HG03565 (cell line): ENCODE results near the gene MYH16.
"Not testable (repeated sequence)": the region's sequence is repeated elsewhere in the genome, so short reads cannot be mapped to it uniquely, and the experiment has no call there.

Experiments
- ATAC-seq: cut with Tn5 transposase; IDR thresholded peaks from one replicate; pipeline ENCODE4 v1.9.1; 2021; ENCODE audit warnings: mild to moderate bottlenecking, moderate library complexity; ENCODE audit not compliant: unreplicated experiment

MYH16 gene

GRCh38 chr7:99301496-99301895 is 28.9 kb downstream of the MYH16 start:
- ATAC-seq: no peak

GRCh38 chr7:99305473-99306260 is 33.0 kb downstream of the MYH16 start:
- ATAC-seq: no peak

GRCh38 chr7:99308461-99309074 is 35.9 kb downstream of the MYH16 start:
- no peak for ATAC-seq

GRCh38 chr7:99309111-99309510 is 36.5 kb downstream of the MYH16 start:
- no peak for ATAC-seq

- ATAC-seq: no peak
Observed at GRCh38 chr7:99310004-99310403, 37.4 kb downstream of the MYH16 start.

- ATAC-seq: no peak
Observed at GRCh38 chr7:99311702-99312101, 39.1 kb downstream of the MYH16 start.

GRCh38 chr7:99312316-99313203 is 39.9 kb downstream of the MYH16 start:
- ATAC-seq: no peak

GRCh38 chr7:99313204-99313573 is 40.5 kb downstream of the MYH16 start:
- no peak for ATAC-seq

- ATAC-seq: no peak
Observed at GRCh38 chr7:99314504-99314903, 41.9 kb downstream of the MYH16 start.

- no peak for ATAC-seq
Observed at GRCh38 chr7:99320371-99320770, 47.7 kb downstream of the MYH16 start.

- ATAC-seq: not testable (repeated sequence)
Observed at GRCh38 chr7:99322659-99323058, 50.0 kb downstream of the MYH16 start.

- no peak for ATAC-seq
Observed at GRCh38 chr7:99324559-99324958, 51.9 kb downstream of the MYH16 start.

- no peak for ATAC-seq
Observed at GRCh38 chr7:99325001-99325493, 52.4 kb downstream of the MYH16 start.

GRCh38 chr7:99325592-99326407 is 53.2 kb downstream of the MYH16 start, which contains the start of gene ARPC1A:
TSS of gene ARPC1A (plus strand) at chr7:99325898. CDS start at chr7:99333354, 7,456 bp downstream.
- ATAC-seq: peak; percentile 89

- ATAC-seq: no peak
Observed at GRCh38 chr7:99326408-99326782, 53.8 kb downstream of the MYH16 start.

GRCh38 chr7:99330314-99330961 is 57.8 kb downstream of the MYH16 start:
- not testable (repeated sequence) for ATAC-seq

GRCh38 chr7:99331002-99331401 is 58.4 kb downstream of the MYH16 start:
- ATAC-seq: no peak

- no peak for ATAC-seq
Observed at GRCh38 chr7:99339595-99339994, 67.0 kb downstream of the MYH16 start.

GRCh38 chr7:99340659-99341058 is 68.0 kb downstream of the MYH16 start:
- ATAC-seq: no peak

- ATAC-seq: no peak
Observed at GRCh38 chr7:99344061-99344647, 71.5 kb downstream of the MYH16 start.
